ENCODE data around the gene RNF10. TPM values are rescaled to one million over a fixed set of nuclear protein-coding genes. Genes with fewer than 3 reads are reported as not detected.

Gene RNF10
- total and polyA plus RNA-seq, 2 experiments from 2014 or later = 83.9 to 128 TPM

DNA sequence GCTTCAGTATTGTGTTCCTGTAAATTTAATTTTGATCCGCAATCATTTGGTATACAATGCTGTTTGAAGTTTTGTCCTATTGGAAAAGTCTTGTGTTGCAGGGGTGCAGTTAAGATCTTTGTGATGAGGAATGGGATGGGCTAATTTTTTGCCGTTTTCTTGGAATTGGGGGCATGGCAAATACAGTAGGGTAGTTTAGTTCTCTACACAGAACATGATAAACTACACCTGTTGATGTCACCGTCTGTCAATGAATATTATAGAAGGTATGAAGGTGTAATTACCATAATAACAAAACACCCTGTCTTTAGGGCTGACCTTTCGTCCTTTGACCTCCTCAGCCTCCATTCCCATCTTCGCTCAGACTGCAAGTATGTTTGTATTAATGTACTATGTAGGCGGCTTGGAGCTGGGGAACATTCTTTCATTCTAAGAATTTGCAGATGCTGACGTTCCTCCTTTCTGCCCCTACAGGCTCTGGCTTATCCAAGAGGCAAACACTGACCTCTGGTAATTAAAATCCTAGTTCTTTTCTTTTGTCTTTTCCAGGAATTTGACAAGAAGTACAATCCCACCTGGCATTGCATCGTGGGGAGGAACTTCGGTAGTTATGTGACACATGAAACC is 36.5 kb upstream of the RNF10 start:
- H3K9me3 ChIP-seq (ENCODE audit: low read depth) = no peaks in the 10 kb centered on the region
- peaks cover 14% of the 10 kb centered on the region for H3K4me1 ChIP-seq (ENCODE audit: insufficient read depth)
- peak overlapping the region; percentile 91 for H3K4me3 ChIP-seq
- peaks cover 53% of the 10 kb centered on the region for H3K79me2 ChIP-seq
- TF ChIP-seq, protein P1, sequence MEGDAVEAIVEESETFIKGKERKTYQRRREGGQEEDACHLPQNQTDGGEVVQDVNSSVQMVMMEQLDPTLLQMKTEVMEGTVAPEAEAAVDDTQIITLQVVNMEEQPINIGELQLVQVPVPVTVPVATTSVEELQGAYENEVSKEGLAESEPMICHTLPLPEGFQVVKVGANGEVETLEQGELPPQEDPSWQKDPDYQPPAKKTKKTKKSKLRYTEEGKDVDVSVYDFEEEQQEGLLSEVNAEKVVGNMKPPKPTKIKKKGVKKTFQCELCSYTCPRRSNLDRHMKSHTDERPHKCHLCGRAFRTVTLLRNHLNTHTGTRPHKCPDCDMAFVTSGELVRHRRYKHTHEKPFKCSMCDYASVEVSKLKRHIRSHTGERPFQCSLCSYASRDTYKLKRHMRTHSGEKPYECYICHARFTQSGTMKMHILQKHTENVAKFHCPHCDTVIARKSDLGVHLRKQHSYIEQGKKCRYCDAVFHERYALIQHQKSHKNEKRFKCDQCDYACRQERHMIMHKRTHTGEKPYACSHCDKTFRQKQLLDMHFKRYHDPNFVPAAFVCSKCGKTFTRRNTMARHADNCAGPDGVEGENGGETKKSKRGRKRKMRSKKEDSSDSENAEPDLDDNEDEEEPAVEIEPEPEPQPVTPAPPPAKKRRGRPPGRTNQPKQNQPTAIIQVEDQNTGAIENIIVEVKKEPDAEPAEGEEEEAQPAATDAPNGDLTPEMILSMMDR (IDR thresholded peaks at IDR 0.05; ENCODE audit: poor library complexity) = no peak
- TF ChIP-seq EZH2 (IDR thresholded peaks at IDR 0.05; ENCODE audit: borderline replicate concordance) = no peak
- TF ChIP-seq EZH2phosphoT487 (IDR thresholded peaks at IDR 0.05; ENCODE audit: low read depth, severe bottlenecking, unreplicated experiment) = no peak
- no peak overlapping the region for H3K27ac ChIP-seq
- 41% methylated on average over 9 of the region's 9 CpGs for WGBS (ENCODE audit: low lambda C conversion rate, missing lambda C conversion rate)
- H3K36me3 ChIP-seq (replicated peaks; ENCODE audit: insufficient read depth, low read depth) = no peaks in the 10 kb centered on the region
- DNase-seq (ENCODE audit: low spot score) = no peak
- H4K20me1 ChIP-seq (ENCODE audit: insufficient read depth, poor library complexity, severe bottlenecking) = peaks cover 19% of the 10 kb centered on the region
- H2AFZ ChIP-seq = no peak overlapping the region
- no peaks in the 10 kb centered on the region for H3K27me3 ChIP-seq
- H3K4me2 ChIP-seq = peak overlapping the region; percentile 94
- H3K9me2 ChIP-seq (replicated peaks; ENCODE audit: insufficient read depth) = no peaks in the 10 kb centered on the region

DNA sequence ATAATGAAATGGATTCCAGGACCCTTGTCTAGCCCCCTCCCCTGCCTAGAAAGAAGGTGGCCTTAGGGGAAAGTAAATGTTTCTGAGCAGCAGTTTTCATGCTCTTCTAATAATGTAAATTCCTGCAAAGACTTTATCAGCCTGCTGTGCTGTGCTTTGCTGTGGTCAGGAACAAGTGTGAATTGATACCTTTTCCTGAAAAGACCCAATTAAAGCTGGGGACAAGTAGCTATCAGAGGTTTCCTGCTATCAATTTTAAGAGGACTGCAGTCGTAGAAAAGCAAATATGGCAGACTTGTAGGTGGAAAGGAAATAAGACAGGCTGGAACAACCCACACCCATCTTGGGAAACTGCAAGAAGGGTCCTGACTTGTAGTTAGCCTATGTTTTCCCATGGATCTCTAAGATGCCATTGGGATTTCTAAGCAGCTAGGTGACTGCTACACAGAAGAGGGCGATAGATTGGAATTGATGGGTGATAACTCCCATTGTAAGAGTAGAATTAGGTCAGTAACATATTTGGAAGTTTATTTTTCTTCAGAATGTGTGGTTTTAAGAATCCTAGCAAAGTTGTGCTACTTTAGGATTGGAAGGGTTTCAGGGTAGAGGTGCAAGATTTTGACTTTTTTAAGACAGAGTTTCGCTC is 35.2 kb upstream of the RNF10 start:
- DNase-seq (ENCODE audit: low spot score) = no peak
- Histone ChIP-seq H3K4me1 (ENCODE audit: insufficient read depth) (peaks cover 14% of the 10 kb centered on the region), H3K79me2 (peaks cover 46% of the 10 kb centered on the region), H3K36me3 (replicated peaks; ENCODE audit: insufficient read depth, low read depth) (no peaks in the 10 kb centered on the region), H3K9me2 (replicated peaks; ENCODE audit: insufficient read depth) (no peaks in the 10 kb centered on the region), H3K27me3 (no peaks in the 10 kb centered on the region), H3K4me3 (no peak overlapping the region), H2AFZ (no peak overlapping the region), H3K4me2 (no peak overlapping the region), H4K20me1 (ENCODE audit: insufficient read depth, poor library complexity, severe bottlenecking) (peaks cover 19% of the 10 kb centered on the region), H3K9me3 (ENCODE audit: low read depth) (no peaks in the 10 kb centered on the region), H3K27ac (no peak overlapping the region)
- WGBS (ENCODE audit: low lambda C conversion rate, missing lambda C conversion rate) = 92% methylated on average over 3 of the region's 3 CpGs
- TF ChIP-seq EZH2phosphoT487 (IDR thresholded peaks at IDR 0.05; ENCODE audit: low read depth, severe bottlenecking, unreplicated experiment) (no peak), EZH2 (IDR thresholded peaks at IDR 0.05; ENCODE audit: borderline replicate concordance) (no peak)
- TF ChIP-seq, protein P1 (IDR thresholded peaks at IDR 0.05; ENCODE audit: poor library complexity) = no peak

DNA sequence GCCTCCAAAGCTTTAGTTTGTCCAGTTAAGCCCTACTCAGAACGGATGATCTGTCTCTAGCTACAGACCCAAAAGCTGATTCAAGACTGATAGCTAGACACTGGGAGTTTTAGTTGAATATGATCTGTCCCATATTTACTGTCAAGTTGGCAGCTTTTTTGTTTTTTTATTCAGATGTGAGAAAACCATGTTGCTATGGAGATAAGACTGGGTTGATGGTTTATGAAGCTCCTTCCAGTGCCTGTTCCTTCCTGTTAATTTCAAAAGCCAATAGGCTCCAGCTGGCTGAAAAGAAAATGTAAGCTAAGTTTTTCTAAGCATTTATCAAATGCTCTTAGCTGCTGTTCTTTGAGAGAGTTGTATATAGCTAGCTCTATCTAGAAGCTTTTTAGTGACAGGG is 33.6 kb upstream of the RNF10 start:
- Histone ChIP-seq H3K79me2 (peaks cover 32% of the 10 kb centered on the region), H2AFZ (no peak overlapping the region), H4K20me1 (ENCODE audit: insufficient read depth, poor library complexity, severe bottlenecking) (peaks cover 19% of the 10 kb centered on the region), H3K4me2 (no peak overlapping the region), H3K36me3 (replicated peaks; ENCODE audit: insufficient read depth, low read depth) (no peaks in the 10 kb centered on the region), H3K9me3 (ENCODE audit: low read depth) (no peaks in the 10 kb centered on the region), H3K27me3 (no peaks in the 10 kb centered on the region), H3K27ac (no peak overlapping the region), H3K9me2 (replicated peaks; ENCODE audit: insufficient read depth) (no peaks in the 10 kb centered on the region), H3K4me3 (no peak overlapping the region), H3K4me1 (ENCODE audit: insufficient read depth) (peaks cover 7% of the 10 kb centered on the region)
- WGBS (ENCODE audit: low lambda C conversion rate, missing lambda C conversion rate) = 76% methylated on average over 1 of the region's 1 CpG
- DNase-seq (ENCODE audit: low spot score) = no peak
- TF ChIP-seq EZH2 (IDR thresholded peaks at IDR 0.05; ENCODE audit: borderline replicate concordance) = no peak

DNA sequence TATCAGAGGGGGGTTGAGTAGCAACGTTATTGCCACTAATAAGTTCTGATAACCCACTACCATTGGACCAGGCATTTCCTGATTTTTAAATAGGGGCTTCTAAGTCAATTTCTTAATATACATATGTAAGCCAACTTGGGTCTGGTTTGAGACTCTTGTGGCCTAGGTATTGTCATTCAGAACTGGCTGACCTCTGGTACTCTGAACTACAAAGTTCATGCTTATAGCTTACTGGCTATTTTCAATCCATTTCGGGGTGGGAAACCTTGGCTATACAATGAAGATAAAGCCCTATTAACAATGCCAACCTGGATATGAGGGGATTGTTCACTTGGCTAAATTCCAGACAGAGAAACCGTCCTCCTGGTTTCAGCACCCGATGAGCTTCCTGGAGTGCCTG is 29.6 kb upstream of the RNF10 start:
- Histone ChIP-seq H3K27me3 (no peaks in the 10 kb centered on the region), H3K4me2 (no peak overlapping the region), H3K27ac (no peak overlapping the region), H4K20me1 (ENCODE audit: insufficient read depth, poor library complexity, severe bottlenecking) (no peaks in the 10 kb centered on the region), H3K4me1 (ENCODE audit: insufficient read depth) (no peaks in the 10 kb centered on the region), H3K4me3 (no peak overlapping the region), H3K9me3 (ENCODE audit: low read depth) (no peaks in the 10 kb centered on the region), H3K79me2 (no peaks in the 10 kb centered on the region), H2AFZ (no peak overlapping the region), H3K36me3 (replicated peaks; ENCODE audit: insufficient read depth, low read depth) (no peaks in the 10 kb centered on the region), H3K9me2 (replicated peaks; ENCODE audit: insufficient read depth) (no peaks in the 10 kb centered on the region)
- TF ChIP-seq EZH2 (IDR thresholded peaks at IDR 0.05; ENCODE audit: borderline replicate concordance) (no peak), EZH2phosphoT487 (IDR thresholded peaks at IDR 0.05; ENCODE audit: low read depth, severe bottlenecking, unreplicated experiment) (no peak)
- TF ChIP-seq, protein P1 (IDR thresholded peaks at IDR 0.05; ENCODE audit: poor library complexity) = no peak
- DNase-seq (ENCODE audit: low spot score) = no peak
- WGBS (ENCODE audit: low lambda C conversion rate, missing lambda C conversion rate) = 88% methylated on average over 4 of the region's 4 CpGs

Data from hepatocyte (in vitro differentiated cells).